Coronary artery (tissue), 2 donors: ENCODE data around the gene GSAP.

ENCODE experiments used
- DNase-seq: peaks from one replicate; pipeline ENCODE4 v3.0.0-alpha.2; 2017; ENCODE audit warnings: low spot score
- H3K27ac ChIP-seq, 2 donors: fragments of 200-600 bp; sonication (generic); one replicate each; pipeline ENCODE4 v1.5.1; 2016 to 2019
- H3K4me3 ChIP-seq: fragments of 200-600 bp; sonication (generic); 2 replicates; pipeline ENCODE4 v1.5.1; 2016; ENCODE audit warnings: mild to moderate bottlenecking, moderate library complexity
- CTCF ChIP-seq: fragments of 200-600 bp; sonication (generic); IDR thresholded peaks from one replicate; pipeline ENCODE4 v1.5.1; 2019; ENCODE audit warnings: antibody characterized with exemption

GSAP gene

GRCh38 chr7:77419102-77419501 is 3.0 kb upstream of the GSAP start:
- TF ChIP-seq CTCF: no peak
- no peak for DNase-seq
- no peak overlapping the region for H3K27ac ChIP-seq
- H3K4me3 ChIP-seq: no peak overlapping the region

DNA sequence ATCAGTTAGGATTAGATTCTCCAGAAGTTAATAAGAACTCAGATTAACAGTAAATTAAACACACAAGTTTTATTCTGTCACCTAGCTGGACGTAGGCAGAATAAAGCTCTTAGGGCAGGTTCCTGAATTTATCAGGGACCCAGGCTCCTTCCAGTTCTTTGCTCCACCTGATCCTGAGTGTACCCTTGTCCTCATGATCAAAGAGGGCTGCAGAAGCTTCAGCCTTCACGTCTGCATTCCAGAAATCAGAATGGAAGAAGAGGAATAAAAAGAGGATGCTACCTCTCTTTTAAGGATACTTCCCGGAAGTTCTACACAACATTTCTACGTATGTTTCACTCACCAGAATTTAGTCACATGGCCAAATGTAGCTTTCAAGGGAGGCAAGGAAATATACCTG is 1.7 kb upstream of the GSAP start:
- no peak for DNase-seq
- Histone ChIP-seq H3K4me3 (no peak overlapping the region), H3K27ac (no peak overlapping the region)
- TF ChIP-seq CTCF: no peak

DNA sequence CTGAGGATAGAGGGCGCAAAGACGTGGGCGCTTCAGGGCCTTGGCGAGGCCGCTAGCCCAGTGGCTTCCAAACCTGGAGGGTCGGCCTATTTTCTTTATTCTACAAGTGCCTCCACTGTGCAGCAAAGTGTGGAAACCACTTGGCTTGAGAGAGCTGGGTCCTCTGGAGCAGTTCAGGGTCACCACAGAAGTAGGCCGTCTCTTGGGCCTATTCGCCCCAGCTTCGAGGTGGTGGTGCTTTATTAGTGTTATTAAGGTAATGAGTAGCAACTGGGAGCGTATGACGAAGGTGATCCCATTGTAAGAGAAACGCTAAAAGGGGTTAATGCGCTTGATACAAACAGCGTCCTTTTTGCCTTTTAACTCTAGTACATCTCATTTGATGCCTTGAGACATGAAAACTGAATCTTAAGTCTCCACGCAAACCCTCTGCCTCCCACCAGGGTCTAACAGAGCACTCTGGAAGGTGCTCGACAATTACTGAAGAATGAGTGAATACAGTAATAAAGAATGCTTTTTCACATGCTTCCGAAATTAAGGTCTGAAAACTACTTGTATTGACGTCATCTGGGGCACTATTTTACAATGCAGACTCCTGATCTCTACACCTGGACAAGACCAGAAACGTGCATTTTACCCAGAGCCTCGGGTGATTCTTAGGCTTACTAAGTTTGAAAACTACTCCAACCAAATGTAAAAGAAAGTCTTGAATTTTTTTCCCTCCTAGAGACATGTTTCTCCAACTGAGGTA is 647 bp upstream of the GSAP start:
- DNase-seq: no peak
- peak overlapping the region; percentile 68 to 81 for H3K27ac ChIP-seq
- no peak for TF ChIP-seq CTCF
- peak overlapping the region; percentile 89 for H3K4me3 ChIP-seq

- TF ChIP-seq CTCF: no peak
- peak overlapping the region; percentile 89 for H3K4me3 ChIP-seq
- DNase-seq: no peak
- peak overlapping the region; percentile 68 to 81 for H3K27ac ChIP-seq
These were observed 700 bp downstream of the GSAP start for GRCh38 chr7:77415476-77415822.

- TF ChIP-seq CTCF: no peak
- H3K4me3 ChIP-seq: no peak overlapping the region
- peak overlapping the region in 1 of 2 donors; percentile 19 for H3K27ac ChIP-seq
- DNase-seq: no peak
These were observed 2.2 kb downstream of the GSAP start for GRCh38 chr7:77413861-77414424.

- Histone ChIP-seq H3K4me3 (no peak overlapping the region), H3K27ac (peak overlapping the region in 1 of 2 donors; percentile 13)
- TF ChIP-seq CTCF: no peak
- no peak for DNase-seq
These were observed 3.0 kb downstream of the GSAP start for GRCh38 chr7:77413128-77413527.
